GM18505 (cell line): Measurements from ENCODE around the gene KRTAP15-1.

Experiments used
- ATAC-seq: cut with Tn5 transposase; IDR thresholded peaks from one replicate; pipeline ENCODE4 v1.9.1; 2021; ENCODE audit not compliant: unreplicated experiment
- POLR2A ChIP-seq: IDR thresholded peaks from 4 replicates; pipeline ENCODE4 v1.6.1; 2011; ENCODE audit warnings: borderline replicate concordance; ENCODE audit not compliant: insufficient read depth, insufficient read length; ENCODE audit errors: extremely low read depth

KRTAP15-1 gene

DNA sequence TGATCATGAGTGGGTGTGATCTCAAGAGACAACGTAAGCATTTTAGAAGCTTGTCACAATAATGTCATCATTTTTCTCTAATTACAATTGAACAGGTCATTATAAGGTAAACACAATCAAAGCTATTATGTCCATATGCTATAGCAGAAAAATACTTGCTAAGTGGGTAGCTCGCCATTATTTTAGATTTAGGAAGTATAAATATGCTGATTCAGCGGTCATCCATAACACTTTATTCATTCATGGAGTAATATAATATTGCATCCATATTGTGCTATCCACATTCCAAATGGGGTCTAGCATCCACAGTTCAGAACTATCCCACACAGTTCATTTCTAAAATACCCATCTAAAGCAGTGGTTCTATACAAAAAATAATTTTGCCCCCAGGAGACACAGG is 8.4 kb downstream of the KRTAP15-1 start:
- ATAC-seq: no peak
- no peak for TF ChIP-seq POLR2A

- TF ChIP-seq POLR2A: no peak
- ATAC-seq: no peak
These were observed 23.6 kb downstream of the KRTAP15-1 start for GRCh38 chr21:30463713-30464112.

GRCh38 chr21:30468900-30469714 is 29.0 kb downstream of the KRTAP15-1 start:
- no peak for ATAC-seq
- no peak for TF ChIP-seq POLR2A

GRCh38 chr21:30478004-30478403 is 37.9 kb downstream of the KRTAP15-1 start:
- ATAC-seq: no peak
- TF ChIP-seq POLR2A: no peak

GRCh38 chr21:30479259-30479658 is 39.2 kb downstream of the KRTAP15-1 start:
- no peak for ATAC-seq
- TF ChIP-seq POLR2A: no peak

- no peak for TF ChIP-seq POLR2A
- ATAC-seq: no peak
These were observed 40.1 kb downstream of the KRTAP15-1 start, which contains the start of gene KRTAP19-1 for GRCh38 chr21:30480145-30480544. Gene KRTAP19-1, minus strand, starts transcription at chr21:30480367. Its CDS starts 50 bp downstream, at chr21:30480317.

- no peak for ATAC-seq
- TF ChIP-seq POLR2A: no peak
These were observed 42.1 kb downstream of the KRTAP15-1 start for GRCh38 chr21:30482130-30482529.

GRCh38 chr21:30486180-30486579 is 46.1 kb downstream of the KRTAP15-1 start:
- no peak for TF ChIP-seq POLR2A

DNA sequence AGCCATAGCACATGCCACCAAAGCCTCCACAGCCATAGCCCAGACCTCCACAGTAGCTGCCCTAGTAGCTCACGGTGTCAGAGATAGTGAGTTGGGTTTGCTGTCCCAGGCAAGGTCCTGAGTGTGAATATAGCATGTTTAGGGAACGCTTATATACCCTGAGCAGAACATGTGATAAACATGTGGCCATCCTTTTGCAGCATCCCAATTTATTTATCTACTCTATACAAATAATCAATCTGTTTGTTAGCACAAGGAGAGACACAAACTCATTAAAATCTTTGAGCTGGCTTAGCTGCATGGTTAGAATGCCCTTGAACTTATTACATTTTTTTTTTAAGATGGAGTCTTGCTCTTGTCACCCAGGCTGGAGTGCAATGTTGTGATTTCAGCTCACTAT is 47.3 kb downstream of the KRTAP15-1 start, which contains the start of gene KRTAP19-2:
KRTAP19-2 (minus strand) TSS at position 101 of the 400 bp plus-strand sequence; CDS start at position 13, 88 bp downstream.
- no peak for TF ChIP-seq POLR2A
- no peak for ATAC-seq

More at GRCh38 chr21:30486180-30486579, 46.1 kb downstream of the KRTAP15-1 start:
- no peak for ATAC-seq
